DOHH2 (cell line): Measurements from ENCODE around the gene TAPT1.

Experiments used
- H3F3A ChIP-seq: fragments of 200-600 bp; sonication (generic), shearing (Covaris generic); 2 replicates; pipeline ENCODE4 v1.6.0; 2016; ENCODE audit warnings: antibody characterized with exemption, mild to moderate bottlenecking; ENCODE audit not compliant: control insufficient read depth, insufficient read depth
- H3K27ac ChIP-seq: fragments of 200-600 bp; sonication (generic); 2 replicates; pipeline ENCODE4 v1.5.1; 2014; ENCODE audit warnings: low read depth, mild to moderate bottlenecking, low read length, moderate library complexity
- H3K27me3 ChIP-seq: fragments of 200-600 bp; sonication (generic); 2 replicates; pipeline ENCODE4 v1.6.1; 2014; ENCODE audit warnings: mild to moderate bottlenecking, low read length, mixed read lengths; ENCODE audit not compliant: control insufficient read depth
- H3K36me3 ChIP-seq: fragments of 200-600 bp; sonication (generic); 2 replicates; pipeline ENCODE4 v1.6.1; 2014; ENCODE audit warnings: mild to moderate bottlenecking, low read length, moderate library complexity, mixed read lengths; ENCODE audit not compliant: control insufficient read depth
- H3K4me1 ChIP-seq: fragments of 200-600 bp; sonication (generic); 2 replicates; pipeline ENCODE4 v1.6.1; 2014; ENCODE audit warnings: mild to moderate bottlenecking, low read length, mixed read lengths; ENCODE audit not compliant: control insufficient read depth
- H3K4me2 ChIP-seq: fragments of 200-600 bp; sonication (generic); 2 replicates; pipeline ENCODE4 v1.6.0; 2014; ENCODE audit warnings: mild to moderate bottlenecking, low read length, moderate library complexity
- H3K4me3 ChIP-seq: fragments of 200-600 bp; sonication (generic); 2 replicates; pipeline ENCODE4 v1.5.1; 2014; ENCODE audit warnings: mild to moderate bottlenecking, low read length, mixed read lengths
- H3K79me2 ChIP-seq: fragments of 200-600 bp; sonication (generic); 2 replicates; pipeline ENCODE4 v1.6.1; 2014; ENCODE audit warnings: mild to moderate bottlenecking, low read length, mixed read lengths; ENCODE audit not compliant: control insufficient read depth
- H3K9me2 ChIP-seq: fragments of 200-600 bp; sonication (generic); replicated peaks from 2 replicates; pipeline ENCODE4 v1.6.1; 2014; ENCODE audit warnings: mild to moderate bottlenecking, low read length, mixed read lengths; ENCODE audit not compliant: control insufficient read depth
- H3K9me3 ChIP-seq: fragments of 200-600 bp; sonication (generic); 2 replicates; pipeline ENCODE4 v1.6.1; 2014; ENCODE audit warnings: antibody characterized with exemption, low read length, mixed read lengths; ENCODE audit not compliant: control insufficient read depth, insufficient read depth
- H4K20me1 ChIP-seq: fragments of 200-600 bp; sonication (generic); 2 replicates; pipeline ENCODE4 v1.6.0; 2014; ENCODE audit warnings: low read depth, mild to moderate bottlenecking, antibody characterized with exemption, low read length, moderate library complexity; ENCODE audit not compliant: control insufficient read depth, insufficient read depth
- EZH2phosphoT487 ChIP-seq: fragments of 200-600 bp; sonication (generic); IDR thresholded peaks from 2 replicates; pipeline ENCODE4 v1.6.1; 2017; ENCODE audit warnings: borderline replicate concordance, mild to moderate bottlenecking, antibody characterized with exemption, low read length, moderate library complexity, mixed read lengths
- TF ChIP-seq, protein P1 (sequence below): fragments of 200-600 bp; sonication (generic); IDR thresholded peaks from one replicate; pipeline ENCODE4 v1.5.1; 2014; ENCODE audit warnings: antibody characterized with exemption, mild to moderate bottlenecking, low read depth, low read length; ENCODE audit not compliant: poor library complexity, severe bottlenecking

The TAPT1 gene

DNA sequence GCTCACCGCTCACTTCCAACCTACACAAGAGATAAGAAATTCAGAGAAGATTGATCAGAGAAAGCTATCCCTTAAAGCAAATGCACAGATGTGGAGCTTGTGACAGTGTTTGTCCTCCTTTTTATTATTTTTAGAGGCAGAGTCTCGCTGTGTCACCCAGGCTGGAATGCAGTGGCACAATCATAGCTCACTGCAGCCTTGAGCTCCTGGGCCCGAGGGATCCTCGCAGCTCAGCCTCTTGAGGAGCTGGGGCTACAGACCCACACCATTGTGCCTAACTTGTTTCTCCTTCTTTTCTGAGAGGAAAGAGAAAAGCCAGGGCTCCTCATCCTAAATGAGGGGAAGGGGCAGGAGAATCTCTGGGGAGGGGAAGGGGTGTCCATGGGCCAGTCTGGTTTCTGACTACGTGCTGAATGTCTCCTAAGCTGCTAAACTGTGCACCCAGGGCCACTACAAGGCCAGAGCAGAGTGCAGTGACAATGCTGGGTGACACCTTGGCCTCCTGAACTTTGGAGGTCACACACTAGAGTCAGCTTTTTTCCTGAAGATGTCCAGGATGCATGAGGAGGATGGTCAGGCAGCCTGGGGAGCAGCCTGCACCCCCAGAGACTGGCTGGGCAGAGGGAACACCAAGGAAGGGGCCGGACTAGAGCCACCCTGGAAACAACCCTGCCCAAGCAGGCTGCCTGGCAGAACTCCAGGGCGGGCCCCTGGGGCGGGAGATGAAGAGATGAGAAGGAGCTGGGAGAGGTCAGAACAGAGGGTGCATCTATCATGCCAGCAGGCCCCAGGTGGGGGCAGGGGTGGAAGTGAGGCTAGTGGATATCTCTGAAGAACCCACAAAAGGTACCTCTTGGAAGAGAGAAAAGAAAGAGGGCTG is 87.0 kb downstream of the TAPT1 start:
- no peaks in the 10 kb centered on the region for H3K79me2 ChIP-seq
- H3K9me2 ChIP-seq = no peaks in the 10 kb centered on the region; the same call in 1 of the 2 replicates
- no peaks in the 10 kb centered on the region for H3K36me3 ChIP-seq
- no peak overlapping the region for H3K4me3 ChIP-seq
- no peaks in the 10 kb centered on the region for H3F3A ChIP-seq
- H3K4me1 ChIP-seq = no peaks in the 10 kb centered on the region
- H3K27ac ChIP-seq = no peak overlapping the region
- H3K9me3 ChIP-seq = peaks cover 4% of the 10 kb centered on the region; the same call in 1 of the 2 replicates
- TF ChIP-seq, protein P1, sequence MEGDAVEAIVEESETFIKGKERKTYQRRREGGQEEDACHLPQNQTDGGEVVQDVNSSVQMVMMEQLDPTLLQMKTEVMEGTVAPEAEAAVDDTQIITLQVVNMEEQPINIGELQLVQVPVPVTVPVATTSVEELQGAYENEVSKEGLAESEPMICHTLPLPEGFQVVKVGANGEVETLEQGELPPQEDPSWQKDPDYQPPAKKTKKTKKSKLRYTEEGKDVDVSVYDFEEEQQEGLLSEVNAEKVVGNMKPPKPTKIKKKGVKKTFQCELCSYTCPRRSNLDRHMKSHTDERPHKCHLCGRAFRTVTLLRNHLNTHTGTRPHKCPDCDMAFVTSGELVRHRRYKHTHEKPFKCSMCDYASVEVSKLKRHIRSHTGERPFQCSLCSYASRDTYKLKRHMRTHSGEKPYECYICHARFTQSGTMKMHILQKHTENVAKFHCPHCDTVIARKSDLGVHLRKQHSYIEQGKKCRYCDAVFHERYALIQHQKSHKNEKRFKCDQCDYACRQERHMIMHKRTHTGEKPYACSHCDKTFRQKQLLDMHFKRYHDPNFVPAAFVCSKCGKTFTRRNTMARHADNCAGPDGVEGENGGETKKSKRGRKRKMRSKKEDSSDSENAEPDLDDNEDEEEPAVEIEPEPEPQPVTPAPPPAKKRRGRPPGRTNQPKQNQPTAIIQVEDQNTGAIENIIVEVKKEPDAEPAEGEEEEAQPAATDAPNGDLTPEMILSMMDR = no peak
- TF ChIP-seq EZH2phosphoT487 = no peak
- no peaks in the 10 kb centered on the region for H4K20me1 ChIP-seq
- no peaks in the 10 kb centered on the region; the same call in 1 of the 2 replicates for H3K27me3 ChIP-seq
- no peak overlapping the region for H3K4me2 ChIP-seq

DNA sequence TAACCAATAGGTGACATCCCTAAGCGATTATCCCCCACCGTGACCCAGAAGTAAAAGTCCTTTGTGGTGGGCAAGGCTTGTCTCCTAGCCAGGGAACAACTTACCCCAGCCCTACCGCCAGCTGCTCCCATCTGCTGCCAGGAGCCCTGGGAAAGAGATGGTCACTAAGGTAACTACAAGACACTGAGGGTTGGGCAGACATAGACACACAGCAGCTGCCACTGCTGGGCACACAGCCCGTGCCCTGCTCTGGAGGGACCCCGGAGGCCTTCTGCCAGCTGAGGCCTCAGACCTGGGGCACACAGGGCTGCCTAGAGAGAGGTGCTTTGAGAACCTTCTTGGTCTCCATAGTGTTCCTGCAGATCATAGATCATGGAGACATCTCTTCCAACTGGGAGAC is 89.4 kb downstream of the TAPT1 start:
- Histone ChIP-seq H3K27ac (no peak overlapping the region), H3F3A (no peaks in the 10 kb centered on the region), H3K4me3 (no peak overlapping the region), H3K9me2 (no peaks in the 10 kb centered on the region; the same call in 1 of the 2 replicates), H3K4me1 (no peaks in the 10 kb centered on the region), H3K79me2 (no peaks in the 10 kb centered on the region), H3K4me2 (no peak overlapping the region), H3K27me3 (no peaks in the 10 kb centered on the region), H3K9me3 (peaks cover 4% of the 10 kb centered on the region; the same call in 1 of the 2 replicates), H4K20me1 (no peaks in the 10 kb centered on the region), H3K36me3 (no peaks in the 10 kb centered on the region)
- no peak for TF ChIP-seq EZH2phosphoT487
- TF ChIP-seq, protein P1 = no peak

DNA sequence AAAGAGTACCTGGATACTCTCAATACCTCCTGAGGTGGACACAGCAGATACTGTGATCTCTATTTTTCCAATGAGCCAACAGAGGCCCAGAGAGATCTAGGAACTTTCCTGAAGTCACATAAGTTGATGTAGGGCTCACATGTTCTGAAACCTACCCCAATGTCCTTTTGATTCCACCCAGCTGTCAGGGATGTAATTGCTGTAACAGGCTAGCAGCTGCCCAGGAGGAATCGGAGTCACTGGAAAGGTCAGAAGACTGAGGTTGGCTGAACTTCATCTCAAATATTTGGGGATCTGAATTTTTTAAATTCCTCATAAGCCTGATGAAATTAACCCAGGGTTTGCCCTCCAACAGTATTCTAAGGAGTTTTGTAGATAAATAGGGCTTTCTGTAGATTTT is 90.0 kb downstream of the TAPT1 start:
- no peaks in the 10 kb centered on the region for H3K36me3 ChIP-seq
- no peak overlapping the region for H3K4me2 ChIP-seq
- no peaks in the 10 kb centered on the region for H3K79me2 ChIP-seq
- H3K4me3 ChIP-seq = no peak overlapping the region
- no peaks in the 10 kb centered on the region; the same call in 1 of the 2 replicates for H3K9me2 ChIP-seq
- no peak for TF ChIP-seq EZH2phosphoT487
- TF ChIP-seq, protein P1 = no peak
- H4K20me1 ChIP-seq = no peaks in the 10 kb centered on the region
- H3F3A ChIP-seq = no peaks in the 10 kb centered on the region
- H3K4me1 ChIP-seq = no peaks in the 10 kb centered on the region
- H3K9me3 ChIP-seq = peaks cover 4% of the 10 kb centered on the region; the same call in 1 of the 2 replicates
- H3K27me3 ChIP-seq = no peaks in the 10 kb centered on the region
- H3K27ac ChIP-seq = no peak overlapping the region
